ENCODE results near the gene ZNF415. TPM values are rescaled to one million over a fixed set of nuclear protein-coding genes. Genes with fewer than 3 reads are reported as not detected.
A peak's percentile ranks its signal among the peaks of the same experiment; 100 is the strongest.
"Not testable (repeated sequence)": the region's sequence is repeated elsewhere in the genome, so short reads cannot be mapped to it uniquely, and the experiment has no call there.

Gene ZNF415
- total RNA-seq, result 12.5 TPM

DNA sequence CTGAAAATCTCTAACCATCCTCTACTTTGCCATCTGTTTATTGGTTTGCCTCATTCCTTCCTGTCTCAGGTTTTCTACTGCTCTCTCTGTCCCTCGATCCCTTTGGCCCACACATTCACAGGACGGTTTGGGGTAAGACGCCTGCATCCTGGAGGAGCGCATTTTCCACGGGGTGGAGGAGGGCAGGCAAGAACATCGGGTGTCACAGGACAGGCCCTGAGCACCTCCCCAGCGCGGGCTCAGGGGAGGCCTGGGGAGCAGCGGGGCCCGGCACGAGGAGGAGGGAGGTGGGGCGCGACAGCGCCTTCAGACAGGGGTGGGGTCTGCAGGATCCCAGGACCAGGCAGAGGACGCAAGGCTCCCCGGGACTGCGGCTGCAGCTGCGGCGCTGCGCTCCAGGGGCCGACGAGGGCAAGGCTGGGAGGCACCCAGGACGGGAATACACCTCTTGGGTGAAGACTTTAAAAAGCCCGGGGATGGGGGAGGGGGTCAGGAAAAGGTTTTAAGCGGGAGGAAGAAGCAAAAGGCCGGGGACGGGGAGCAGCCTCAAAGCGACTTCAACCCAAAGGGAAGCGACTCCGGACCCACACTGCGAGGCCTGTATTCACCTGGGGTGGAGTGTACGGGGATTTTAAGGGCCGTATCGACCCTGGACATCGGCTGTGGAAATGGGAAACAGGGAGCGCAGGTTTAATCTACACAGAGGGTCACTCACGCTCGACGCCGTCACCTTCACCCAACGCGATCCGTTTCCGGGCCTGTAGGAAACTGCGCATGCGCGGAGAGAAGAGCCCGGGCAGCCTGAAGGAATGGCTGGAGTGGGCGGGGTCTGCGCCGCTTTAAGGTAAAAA lies at the start of gene ZNF415:
Gene ZNF415 (minus strand): TSS at position 770 of the 851 bp plus-strand sequence. CDS start 10,234 bp downstream, outside the sequence.
- peak; percentile 15 for DNase-seq

DNA sequence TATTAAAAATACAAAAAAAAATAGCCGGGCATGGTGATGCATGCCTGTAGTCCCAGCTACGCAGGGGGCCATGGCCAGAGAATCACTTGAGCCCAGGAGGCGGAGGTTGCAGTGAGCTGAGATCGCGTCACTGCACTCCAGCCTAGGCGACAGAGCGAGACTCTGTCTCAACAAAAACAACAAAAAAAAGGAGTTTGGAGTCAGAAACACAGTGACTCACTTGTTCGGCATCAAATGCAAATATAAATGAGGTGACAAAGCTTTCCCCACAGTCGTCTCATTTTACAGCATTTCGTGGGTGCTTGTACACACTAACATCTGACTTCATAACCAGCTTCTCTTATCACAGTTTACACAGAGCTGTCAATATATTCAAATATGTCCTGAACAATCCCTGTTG lies 49.5 kb upstream of the ZNF415 start:
- DNase-seq, result no peak

DNA sequence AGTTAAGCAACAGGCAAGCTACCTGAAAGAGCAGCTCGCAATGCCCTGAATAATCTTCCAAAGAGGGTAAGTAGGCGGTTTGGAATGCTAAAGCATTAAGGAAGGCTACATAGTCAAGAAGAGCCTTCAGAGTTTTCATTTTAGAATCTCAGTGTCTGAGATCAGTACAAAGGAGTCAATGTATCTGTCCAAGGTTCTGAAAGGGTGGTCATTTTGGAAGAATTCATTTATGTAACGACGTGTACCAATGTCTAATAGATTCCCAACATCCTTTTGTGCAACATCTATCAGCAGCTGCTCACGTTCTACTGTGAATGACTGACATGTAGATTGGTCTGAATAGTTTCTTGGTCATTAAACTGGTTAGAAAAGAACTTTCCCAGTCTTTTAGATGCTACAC lies 45.3 kb upstream of the ZNF415 start:
- no peak for DNase-seq

DNA sequence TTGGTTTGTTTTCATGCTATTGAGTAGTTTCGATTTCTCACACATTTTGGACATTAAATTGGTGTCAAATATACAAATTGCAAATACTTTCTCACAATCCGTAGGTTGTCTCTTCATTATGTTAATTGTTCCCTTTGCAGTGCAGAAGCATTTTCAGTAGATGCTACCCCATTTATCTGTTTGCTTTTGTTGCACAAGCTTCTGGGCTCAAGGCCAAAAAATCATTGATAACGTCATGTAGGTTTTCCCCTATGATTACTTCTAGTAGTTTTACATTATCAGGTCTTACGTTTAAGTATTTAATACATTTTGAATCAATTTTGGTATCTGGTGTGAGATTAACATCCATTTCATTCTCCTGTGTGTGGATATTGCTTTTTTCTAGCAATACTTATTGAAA lies 40.2 kb upstream of the ZNF415 start:
- DNase-seq, result no peak

DNA sequence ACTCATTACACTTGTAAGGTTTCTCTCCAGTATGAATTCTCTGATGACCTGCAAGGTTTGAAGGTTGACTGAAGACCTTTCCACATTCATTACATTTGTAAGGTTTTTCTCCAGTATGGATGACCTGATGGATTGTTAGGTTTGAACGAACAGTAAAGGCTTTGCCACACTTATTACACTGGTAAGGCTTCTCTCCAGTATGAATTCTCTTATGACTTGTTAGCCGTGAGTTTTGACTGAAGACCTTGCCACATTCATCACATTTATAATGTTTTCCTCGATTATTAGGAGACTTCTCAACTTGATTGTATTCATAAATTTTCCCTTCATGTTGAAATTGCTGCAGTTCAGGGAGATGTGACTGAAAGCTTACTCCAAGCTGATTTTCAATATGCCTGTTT lies 33.0 kb upstream of the ZNF415 start:
- no peak for DNase-seq

DNA sequence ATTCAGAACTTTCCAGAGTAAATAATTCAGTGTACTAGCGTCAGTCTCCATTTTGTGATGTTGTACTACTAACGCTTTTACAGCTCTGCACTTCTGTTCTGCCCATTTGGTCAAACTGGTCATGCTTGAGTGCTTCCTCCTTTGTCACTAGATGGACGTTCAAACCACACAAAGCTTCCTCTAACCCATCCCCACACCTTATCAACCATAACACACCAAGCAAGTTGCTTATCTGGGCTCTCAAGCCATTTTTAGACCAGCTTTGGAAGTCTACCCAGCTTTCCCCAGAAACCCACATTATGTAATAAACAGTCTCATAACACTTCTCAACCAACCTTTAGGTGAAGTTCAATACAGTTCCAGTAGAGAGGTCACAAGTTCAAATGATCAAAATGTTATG lies 28.4 kb upstream of the ZNF415 start:
- DNase-seq, result no peak

DNA sequence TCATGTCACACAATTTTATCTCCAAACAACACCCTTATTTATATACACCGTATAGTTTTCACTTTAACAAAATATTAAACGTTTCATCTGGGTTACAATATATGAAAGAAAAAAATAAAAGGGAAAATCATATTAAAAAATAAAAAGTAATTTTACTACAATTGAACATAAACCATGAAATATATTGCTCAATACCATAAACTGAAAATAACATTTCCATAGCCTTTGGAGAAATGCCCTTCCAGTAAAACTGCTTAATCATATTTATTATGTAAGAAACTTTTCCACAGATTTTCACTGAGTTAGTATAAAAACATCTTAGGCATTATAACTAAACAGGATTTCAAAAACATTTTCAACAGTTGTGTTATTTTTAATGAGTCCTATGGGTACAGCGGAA lies 27.6 kb upstream of the ZNF415 start:
- no peak for DNase-seq

DNA sequence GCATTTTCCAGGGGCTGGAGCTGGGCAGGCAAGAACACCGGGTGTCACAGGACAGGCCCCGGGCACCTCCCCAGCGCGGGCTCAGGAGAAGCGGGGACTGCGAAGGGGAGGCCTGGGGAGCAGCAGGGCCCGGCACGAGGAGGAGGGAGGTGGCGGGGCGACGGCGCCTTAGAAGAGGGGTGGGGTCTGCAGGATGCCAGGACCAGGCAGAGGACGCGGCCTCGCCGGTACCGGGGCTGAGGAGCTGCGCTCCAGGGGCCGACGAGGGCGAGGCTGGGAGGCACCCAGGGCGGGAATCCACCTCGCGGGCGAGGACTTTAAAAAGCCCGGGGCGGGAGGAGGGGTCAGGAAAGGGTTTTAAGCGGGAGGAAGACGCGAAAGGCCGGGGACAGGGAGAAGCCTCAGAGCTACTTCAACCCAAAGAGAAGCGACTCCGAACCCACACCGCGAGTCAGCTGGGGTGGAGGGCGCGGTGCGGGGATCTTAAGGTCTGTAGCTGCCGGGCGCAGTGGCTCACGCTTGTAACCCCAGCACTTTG lies 25.5 kb upstream of the ZNF415 start:
- DNase-seq, result no peak

DNA sequence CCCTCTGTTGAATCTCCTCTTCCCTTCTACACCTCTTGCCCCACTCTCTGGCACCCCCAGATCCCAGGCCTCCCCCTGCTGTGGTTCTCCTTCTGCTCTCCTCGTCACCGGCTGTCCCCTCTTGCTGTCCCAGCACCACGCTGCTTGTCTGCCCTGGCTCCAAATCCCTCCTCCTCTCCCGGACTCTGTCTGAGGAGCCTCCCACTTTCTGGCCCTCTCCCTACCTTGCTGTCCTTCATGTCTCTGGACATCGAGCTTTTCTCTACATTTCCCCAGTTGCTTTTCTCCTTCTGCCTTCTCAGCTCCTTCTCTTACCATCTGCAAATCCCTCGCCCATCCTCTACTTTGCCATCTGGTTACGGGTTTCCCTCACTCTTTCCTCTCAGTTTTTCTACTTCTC lies 24.9 kb upstream of the ZNF415 start:
- DNase-seq, result no peak

DNA sequence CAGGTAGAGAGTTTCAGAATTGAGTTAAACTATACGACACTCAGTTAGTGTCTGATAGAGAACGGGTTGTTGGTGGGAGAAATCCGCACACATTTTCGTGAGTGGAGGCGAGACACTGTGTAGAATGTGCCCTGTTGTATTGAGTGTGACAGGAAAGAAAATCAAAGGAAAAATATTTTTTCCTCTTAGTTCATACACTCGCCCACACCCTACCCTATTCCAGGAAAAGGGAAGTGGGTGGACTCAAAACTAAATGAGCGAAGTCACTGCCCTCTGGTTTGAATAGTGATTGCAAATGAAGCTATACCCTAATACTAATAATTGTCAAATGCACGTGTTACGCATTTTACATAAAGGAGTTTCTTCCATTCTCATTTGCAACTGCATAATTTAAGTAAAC lies 24.1 kb upstream of the ZNF415 start:
- DNase-seq, result no peak

DNA sequence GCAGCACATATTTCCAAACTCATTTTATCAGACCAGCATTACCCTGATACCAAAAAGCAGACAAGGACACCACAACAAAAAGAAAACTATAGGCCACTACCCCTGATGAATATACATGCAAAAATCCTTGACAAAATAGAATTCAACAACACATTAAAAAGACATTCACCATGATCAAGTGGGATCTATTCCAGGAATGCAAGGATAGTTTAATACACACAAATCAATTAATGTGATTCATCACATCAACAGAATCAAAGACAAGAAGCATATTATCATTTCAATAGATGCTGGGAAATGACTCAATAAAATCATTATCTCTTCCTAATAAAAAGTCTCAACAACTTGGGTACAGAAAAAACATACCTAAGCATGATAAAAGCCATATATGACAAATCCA lies 14.9 kb upstream of the ZNF415 start:
- no peak for DNase-seq

DNA sequence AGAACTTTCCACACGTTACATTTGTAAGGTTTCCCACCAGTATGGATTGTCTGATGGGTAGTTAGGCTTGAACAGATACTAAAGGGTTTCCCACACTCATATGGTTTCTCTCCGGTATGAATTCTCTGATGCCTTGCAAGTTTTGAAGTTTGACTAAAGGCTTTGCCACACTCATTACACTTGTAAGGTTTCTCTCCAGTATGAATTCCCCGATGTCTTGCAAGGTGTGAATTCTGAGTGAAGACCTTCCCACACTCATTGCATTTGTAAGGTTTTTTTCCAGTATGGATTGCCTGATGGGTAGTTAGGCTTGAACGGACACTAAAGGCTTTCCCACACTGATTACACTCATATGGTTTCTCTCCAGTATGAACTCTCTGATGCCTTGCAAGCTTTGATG lies 7.6 kb upstream of the ZNF415 start:
- no peak for DNase-seq

DNA sequence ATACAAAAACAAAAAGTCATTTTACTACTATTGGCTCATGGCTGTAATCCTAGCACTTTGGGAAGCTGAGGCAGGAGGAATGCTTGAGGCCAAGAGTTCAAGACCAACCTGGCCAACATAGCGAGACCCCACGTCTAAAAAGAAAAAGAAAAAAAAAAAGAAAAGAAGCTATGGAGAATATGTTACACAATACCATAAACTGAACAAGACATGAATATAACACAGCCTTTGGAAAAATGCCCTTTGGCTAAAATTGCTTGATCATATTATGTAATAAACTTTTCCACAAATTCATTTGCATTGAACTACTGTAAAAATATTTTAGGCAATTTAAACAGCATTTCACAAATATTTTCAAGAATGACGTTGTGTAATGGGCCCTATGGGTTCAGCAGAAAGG lies 3.7 kb upstream of the ZNF415 start:
- DNase-seq, result no peak

DNA sequence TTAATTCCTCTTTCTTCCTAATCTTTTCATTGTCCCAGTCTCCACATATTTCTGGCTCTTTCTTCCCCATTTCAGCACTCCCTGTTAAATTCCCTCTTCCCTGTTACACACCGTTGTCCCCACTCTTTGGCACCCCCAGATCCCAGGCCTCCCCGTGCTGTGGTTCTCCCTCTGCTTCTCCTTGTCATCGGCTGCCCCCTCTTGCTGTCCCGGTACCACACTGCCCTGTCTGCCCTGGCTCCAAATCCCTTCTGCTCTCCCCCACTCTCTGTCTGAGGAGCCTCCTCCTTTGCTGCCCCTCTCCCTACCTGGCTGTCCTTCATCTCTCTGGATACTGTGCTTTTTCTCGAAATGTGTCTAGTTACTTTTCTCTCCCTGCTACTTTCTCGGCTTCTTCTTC lies 983 bp downstream of the ZNF415 start:
- DNase-seq, result no peak

DNA sequence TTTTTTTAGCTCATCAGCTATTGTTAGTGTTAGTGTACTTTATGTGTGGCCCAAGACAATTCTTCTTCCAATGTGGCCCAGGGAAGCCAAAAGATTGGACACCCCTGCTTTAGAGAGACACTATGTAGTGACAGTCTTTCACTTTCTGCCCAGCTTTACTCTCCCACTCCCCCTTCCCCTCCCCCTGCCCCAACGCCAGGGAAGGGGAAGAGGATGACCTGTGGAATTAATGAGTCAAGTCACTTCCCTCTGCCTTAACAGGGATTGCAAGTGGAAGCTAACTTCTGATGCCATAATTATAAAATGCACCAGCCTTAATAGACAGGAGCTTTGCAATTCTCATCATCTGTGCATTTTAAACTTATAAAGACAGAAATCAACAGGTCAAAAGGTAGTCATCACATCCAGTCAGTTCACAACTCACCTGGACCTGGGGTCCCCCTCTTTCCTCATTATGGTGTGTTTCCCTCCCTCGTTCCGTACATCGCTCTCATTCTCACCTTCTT lies 1.6 kb downstream of the ZNF415 start:
- DNase-seq, result no peak

DNA sequence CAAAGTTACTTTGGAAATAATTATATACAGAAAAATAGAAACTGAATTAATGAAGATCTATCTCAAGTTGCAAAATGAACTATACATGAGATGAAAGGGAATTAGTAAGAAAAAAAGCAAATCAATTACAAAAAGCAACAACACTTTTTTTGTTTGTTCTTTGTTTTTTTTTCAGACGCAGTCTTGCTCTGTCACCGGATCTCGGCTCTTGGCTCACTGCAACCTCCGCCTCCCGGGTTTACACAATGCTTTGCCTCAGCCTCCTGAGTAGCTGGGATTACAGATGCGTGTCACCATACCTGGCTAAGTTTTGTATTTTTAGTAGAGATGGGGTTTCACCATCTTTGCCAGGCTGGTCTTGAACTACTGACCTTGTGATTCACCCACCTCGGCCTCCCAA lies 2.2 kb downstream of the ZNF415 start:
- no peak for DNase-seq

DNA sequence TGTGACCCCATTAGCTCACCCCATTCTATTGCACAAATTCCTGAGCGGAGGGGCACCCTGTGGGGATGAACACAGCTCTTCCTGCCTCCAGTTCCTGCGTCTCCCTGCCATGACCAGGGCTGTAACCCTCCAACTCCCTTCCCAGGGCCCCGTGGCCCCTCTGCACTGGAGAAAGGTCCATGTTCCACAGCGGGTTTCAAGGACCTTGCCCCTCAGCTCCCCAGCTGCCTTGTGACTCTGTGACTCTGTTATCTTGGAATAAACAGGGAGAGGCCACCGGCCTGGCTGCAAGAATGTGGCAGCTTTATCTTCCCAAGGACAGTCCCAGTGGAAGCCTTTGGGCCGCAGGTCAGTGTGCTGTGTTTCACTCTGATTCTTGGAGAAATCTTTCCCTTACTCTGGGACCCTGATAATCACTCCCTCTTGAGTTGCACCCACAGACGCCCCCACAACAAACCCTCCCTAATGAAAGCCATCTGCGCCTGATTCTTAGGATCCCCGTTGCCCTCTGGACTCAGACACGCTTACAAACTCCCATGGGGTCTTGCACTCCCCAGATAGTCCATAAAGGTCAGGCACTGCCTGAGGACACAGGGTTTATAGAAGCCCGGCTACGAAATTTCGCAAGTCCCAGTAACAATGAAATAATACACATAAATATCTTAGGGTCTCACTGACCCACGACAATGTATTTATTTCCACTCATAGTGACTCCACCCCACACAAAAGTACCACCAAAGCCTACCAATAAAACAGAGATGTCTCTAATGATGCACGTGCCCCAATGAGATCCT lies 5.8 kb downstream of the ZNF415 start:
- not testable (repeated sequence) for DNase-seq

DNA sequence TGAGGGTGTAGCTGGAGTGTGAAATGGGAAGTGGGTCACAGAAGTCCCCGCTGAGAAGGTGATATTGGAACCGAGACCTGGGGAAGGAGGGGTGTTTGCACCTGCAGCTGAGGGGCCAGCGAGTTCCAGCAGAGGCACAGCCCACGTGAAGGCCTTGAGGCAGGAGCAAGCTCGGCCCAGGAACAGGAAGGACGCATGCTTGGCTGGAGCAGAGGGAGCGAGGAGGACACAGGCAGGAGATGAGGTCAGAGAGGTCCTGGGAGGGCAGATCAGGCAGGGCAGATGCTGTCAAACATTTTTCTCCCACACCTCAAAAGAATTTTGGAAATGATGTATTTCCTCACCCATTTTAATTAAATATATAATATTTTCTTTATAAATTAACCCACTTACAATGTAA lies 9.3 kb downstream of the ZNF415 start:
- no peak for DNase-seq

DNA sequence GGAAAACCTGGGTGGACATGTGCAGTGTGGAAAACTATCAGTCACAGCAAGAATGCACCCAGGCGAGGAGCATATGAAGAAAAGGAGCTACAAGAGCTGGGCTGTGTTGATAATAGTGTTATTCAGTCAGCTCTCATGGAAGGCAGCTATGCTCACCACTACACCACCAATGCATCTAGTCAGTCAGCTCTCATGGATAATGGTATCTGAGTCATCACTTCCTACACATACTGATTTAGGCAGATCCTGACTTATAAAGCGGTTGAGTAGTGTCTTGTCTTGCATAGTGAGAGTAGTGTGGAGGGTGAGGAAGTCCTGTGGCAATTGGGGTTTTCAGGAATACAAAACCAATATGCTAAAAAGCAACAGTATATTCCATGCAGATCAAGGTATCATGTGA lies 20.4 kb downstream of the ZNF415 start:
- DNase-seq, result no peak

DNA sequence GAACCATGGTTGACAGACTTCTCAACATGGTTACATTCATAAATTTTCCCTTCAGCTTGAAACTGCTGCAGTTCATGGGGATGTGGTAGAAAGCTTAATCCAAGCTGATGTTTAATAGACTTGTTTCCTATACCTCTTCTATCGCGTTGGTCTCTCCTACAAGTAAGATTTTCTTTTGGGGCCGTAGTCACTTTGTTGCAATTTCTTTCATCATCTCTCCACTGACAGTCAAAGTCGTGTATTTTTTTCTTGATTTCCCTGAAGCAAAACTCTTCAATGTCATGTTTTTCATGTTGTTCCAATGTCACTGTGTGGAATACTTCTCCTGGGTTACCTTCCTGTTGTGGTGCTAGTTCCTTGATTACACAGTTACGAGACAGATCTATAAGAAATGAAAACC lies 23.2 kb downstream of the ZNF415 start:
- DNase-seq, result no peak

DNA sequence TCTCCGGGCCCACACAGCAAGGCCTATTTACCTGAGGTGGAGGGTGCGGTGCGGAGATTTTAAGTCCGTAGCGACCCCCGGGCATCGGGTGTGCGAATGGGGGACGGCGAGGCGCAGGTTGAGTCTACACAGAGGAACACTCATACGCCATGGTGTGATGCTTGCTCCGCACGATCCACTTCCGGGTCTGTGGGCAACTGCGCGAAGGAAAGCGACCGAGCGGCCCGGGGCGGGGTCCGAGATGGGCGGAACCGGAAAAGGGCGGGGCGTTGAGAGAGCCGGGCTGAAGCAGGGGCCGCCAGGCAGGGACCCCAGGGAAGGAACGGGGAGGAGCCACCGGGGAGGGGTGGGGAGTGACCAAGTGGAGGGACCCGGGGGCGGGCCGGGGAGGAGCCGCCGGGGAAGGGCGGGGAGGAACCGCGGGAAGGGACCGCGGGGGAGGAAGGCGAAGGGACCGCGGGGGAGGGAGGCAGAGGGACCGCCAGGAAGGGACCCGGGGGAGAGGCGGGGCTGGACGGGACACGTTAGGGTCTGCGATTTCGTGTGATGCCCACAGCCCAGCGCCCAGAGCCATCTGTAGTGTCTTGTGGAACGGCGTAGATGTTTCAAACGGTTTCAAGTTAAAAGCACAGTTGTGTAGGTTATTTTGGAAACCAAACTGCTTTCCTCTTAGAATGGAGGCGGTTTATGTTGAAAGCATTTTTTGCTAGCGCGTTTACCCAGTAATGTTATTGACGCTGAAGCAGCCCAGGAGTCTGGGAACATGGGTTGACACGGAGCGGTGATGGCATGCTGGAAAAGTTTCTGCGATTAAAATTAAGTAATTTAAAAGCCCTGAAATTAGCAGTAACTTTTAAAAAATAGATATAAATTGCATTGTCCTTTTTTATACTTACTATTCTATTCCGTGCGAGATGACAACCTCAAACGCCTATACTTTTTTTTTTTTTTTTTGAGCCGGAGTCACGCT lies 29.2 kb downstream of the ZNF415 start, which contains the start of gene ZNF160:
Gene ZNF160 (minus strand): TSS at position 189 of the 970 bp plus-strand sequence. CDS start 17,146 bp downstream, outside the sequence.
- DNase-seq, result peak; percentile 99

DNA sequence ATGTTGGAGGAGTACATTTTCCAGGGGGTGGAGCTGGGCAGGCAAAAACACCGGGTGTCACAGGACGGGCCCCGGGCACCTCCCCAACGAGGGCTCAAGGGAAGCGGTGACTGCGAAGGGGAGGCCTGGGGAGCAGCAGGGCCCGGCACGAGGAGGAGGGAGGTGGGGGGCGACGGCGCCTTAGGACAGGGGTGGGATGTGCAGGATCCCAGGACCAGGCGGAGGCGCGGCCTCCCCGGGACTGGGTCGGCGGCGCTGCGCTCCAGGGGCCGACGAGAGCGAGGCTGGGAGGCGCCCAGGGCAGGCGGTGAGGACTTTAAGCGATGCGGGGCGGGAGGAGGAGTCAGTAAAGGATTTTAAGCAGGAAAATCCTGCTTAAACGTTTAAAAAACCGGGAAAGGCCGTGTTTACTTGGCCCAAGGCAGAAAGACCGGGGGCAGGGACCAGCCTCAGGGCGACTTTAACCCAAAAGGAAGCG lies 29.9 kb downstream of the ZNF415 start:
- DNase-seq, result peak; percentile 31

Measured in skin of body (tissue), 2 donors.